Activated CD8-positive, alpha-beta T cell treated with anti-CD3 and anti-CD28 coated beads for 36 hours (primary cell): ENCODE measurements around the gene LSM4. TPM values are rescaled to one million over a fixed set of nuclear protein-coding genes. Genes with fewer than 3 reads are reported as not detected.

Experiments
- ATAC-seq: fragments of 200-7000 bp; cut with Tn5 transposase; one replicate; pipeline ENCODE4 v1.10.0; 2021; ENCODE audit warnings: mild to moderate bottlenecking, moderate library complexity
- CTCF ChIA-PET: fragments of 350-600 bp; sonication (Branson Sonifier 250); formaldehyde crosslinking; loops from one replicate; lab custom pipeline; 2021; ENCODE audit warnings: antibody characterized with exemption; lab: Charles Lee
- POLR2A ChIA-PET: fragments of 350-600 bp; sonication (Branson Sonifier 250); formaldehyde crosslinking; loops from one replicate; lab custom pipeline; 2021; ENCODE audit warnings: antibody characterized with exemption; lab: Charles Lee
- DNase-seq: peaks from one replicate; pipeline ENCODE4 v3.0.0-alpha.2; 2020
- H3K27ac Mint-ChIP-seq: one replicate; pipeline ENCODE4 v1.8.0; 2021; ENCODE audit warnings: mild to moderate bottlenecking, mixed read lengths
- H3K27me3 Mint-ChIP-seq: one replicate; pipeline ENCODE4 v1.8.0; 2021; ENCODE audit warnings: mixed read lengths
- H3K36me3 Mint-ChIP-seq: one replicate; pipeline ENCODE4 v1.8.0; 2021; ENCODE audit warnings: low read depth, mixed read lengths
- H3K4me1 Mint-ChIP-seq: one replicate; pipeline ENCODE4 v1.8.0; 2021; ENCODE audit warnings: low read depth, mixed read lengths
- H3K4me3 Mint-ChIP-seq: one replicate; pipeline ENCODE4 v1.8.0; 2021; ENCODE audit warnings: mild to moderate bottlenecking, moderate library complexity, mixed read lengths
- H3K9me3 Mint-ChIP-seq: one replicate; pipeline ENCODE4 v1.8.0; 2021; ENCODE audit warnings: mixed read lengths
- CTCF ChIP-seq: fragments of 200-600 bp; IDR thresholded peaks from one replicate; pipeline ENCODE4 v1.8.0; 2022; ENCODE audit warnings: antibody characterized with exemption, mild to moderate bottlenecking
- intact Hi-C: fragments of 100-400 bp; cut with micrococcal nuclease; formaldehyde crosslinking; loops from one replicate; pipeline ENCODE4 v1.10.0; 2022
- total RNA-seq, 2 experiments: library from RNA; stranded (reverse); gene quantifications; one replicate each; pipeline ENCODE4 v1.2.3, GENCODE V29; 2021

The LSM4 gene
- total RNA-seq, 2 experiments from 2014 or later = 426 to 433 TPM

GRCh38 chr19:18340990-18341868, 18.4 kb upstream of the LSM4 start:
- ATAC-seq (peak; percentile 87), DNase-seq (peak; percentile 88)
- CTCF ChIA-PET = interaction anchor here (1.2 to 2.8 kb wide), 5 partner anchors 12 to 90 kb away, joined by 4 to 17 read pairs (median 6); no protein-coding TSS in a partner anchor
- H3K4me3 Mint-ChIP-seq = peak overlapping the region; percentile 70
- H3K9me3 Mint-ChIP-seq = no peaks in the 10 kb centered on the region
- peak overlapping the region; percentile 82 for H3K27ac Mint-ChIP-seq
- no peak for TF ChIP-seq CTCF
- no peaks in the 10 kb centered on the region for H3K27me3 Mint-ChIP-seq
- POLR2A ChIA-PET = interaction anchor here (1.2 to 1.9 kb wide), 4 partner anchors 40 to 62 kb away, joined by 3 to 9 read pairs (median 4); partner anchors contain the start of gene JUND
- peaks cover 17% of the 10 kb centered on the region for H3K4me1 Mint-ChIP-seq
- intact Hi-C loops = no loop called here
- peaks cover 1% of the 10 kb centered on the region for H3K36me3 Mint-ChIP-seq

GRCh38 chr19:18340190-18340989, 17.5 kb upstream of the LSM4 start, which contains the start of gene PGPEP1:
Gene PGPEP1, plus strand, starts transcription at chr19:18340598. Its CDS starts 84 bp downstream, at chr19:18340682.
- ChIA-PET POLR2A (interaction anchor here (0.6 to 1.5 kb wide), 5 partner anchors 18 to 61 kb away, joined by 3 to 6 read pairs (median 3); no protein-coding TSS in a partner anchor), CTCF (interaction anchor here (0.7 to 4.3 kb wide), 8 partner anchors 11 to 180 kb away, joined by 3 to 57 read pairs (median 8); no protein-coding TSS in a partner anchor)
- Mint-ChIP-seq H3K36me3 (peaks cover 1% of the 10 kb centered on the region), H3K9me3 (no peaks in the 10 kb centered on the region), H3K4me3 (peak within 1 kb of the TSS; percentile 70), H3K27me3 (no peaks in the 10 kb centered on the region), H3K4me1 (peaks cover 16% of the 10 kb centered on the region), H3K27ac (peak within 1 kb of the TSS; percentile 84)
- DNase-seq = peak; percentile 63
- peak; percentile 60 for ATAC-seq
- no peak for TF ChIP-seq CTCF
- intact Hi-C loops = no loop called here

GRCh38 chr19:18339723-18340122, 16.8 kb upstream of the LSM4 start:
- no peak for ATAC-seq
- Mint-ChIP-seq H3K9me3 (no peaks in the 10 kb centered on the region), H3K27ac (peak overlapping the region; percentile 62), H3K4me1 (peaks cover 16% of the 10 kb centered on the region), H3K27me3 (no peaks in the 10 kb centered on the region), H3K36me3 (no peaks in the 10 kb centered on the region), H3K4me3 (peak overlapping the region; percentile 70)
- DNase-seq = no peak
- TF ChIP-seq CTCF = no peak
- POLR2A ChIA-PET = interaction anchor here (0.6 to 2.2 kb wide), 7 partner anchors 11 to 72 kb away, joined by 3 to 6 read pairs (median 3); partner anchors contain the start of gene IQCN
- intact Hi-C loops = no loop called here
- CTCF ChIA-PET = interaction anchor here (0.7 to 4.3 kb wide), 15 partner anchors 10 to 181 kb away, joined by 3 to 57 read pairs (median 3); partner anchors contain the start of gene JUND

GRCh38 chr19:18338541-18338940, 15.7 kb upstream of the LSM4 start:
- Mint-ChIP-seq H3K27me3 (no peaks in the 10 kb centered on the region), H3K4me3 (peak overlapping the region; percentile 14), H3K36me3 (no peaks in the 10 kb centered on the region), H3K9me3 (no peaks in the 10 kb centered on the region), H3K4me1 (peaks cover 16% of the 10 kb centered on the region), H3K27ac (no peak overlapping the region)
- no peak for DNase-seq
- intact Hi-C loops = no loop called here
- no peak for ATAC-seq
- CTCF ChIA-PET = interaction anchor here (0.8 to 4.3 kb wide), 12 partner anchors 9 to 134 kb away, joined by 3 to 57 read pairs (median 5); partner anchors contain the start of gene IQCN
- no peak for TF ChIP-seq CTCF
- POLR2A ChIA-PET = interaction anchor here (0.6 to 2.2 kb wide), 7 partner anchors 10 to 335 kb away, joined by 3 to 6 read pairs (median 4); partner anchors contain the start of gene IQCN
